Right atrium auricular region (tissue), 2 donors: ENCODE data around the gene SLC2A13. TPM values are rescaled to one million over a fixed set of nuclear protein-coding genes. Genes with fewer than 3 reads are reported as not detected.

Experiments
- DNase-seq: peaks from one replicate; pipeline ENCODE4 v3.0.0-alpha.2; 2019; ENCODE audit warnings: low spot score
- H3K27ac ChIP-seq, 2 donors: fragments of 200-600 bp; sonication (generic); 1 replicate in 1 of 2; 2 replicates in 1 of 2; pipeline ENCODE4 v1.5.1; 2016 to 2019
- H3K27me3 ChIP-seq, 2 donors: fragments of 200-600 bp; sonication (generic); one replicate each; pipeline versions ENCODE4 v1.5.1 to v1.6.0; 2017 to 2019
- H3K36me3 ChIP-seq: fragments of 200-600 bp; sonication (generic); one replicate; pipeline ENCODE4 v1.5.1; 2016
- H3K4me1 ChIP-seq, 2 donors: fragments of 200-600 bp; sonication (generic); one replicate each; pipeline versions ENCODE4 v1.5.1 to v1.6.0; 2017 to 2019
- H3K4me3 ChIP-seq, 2 donors: fragments of 200-600 bp; sonication (generic); 1 replicate in 1 of 2; 2 replicates in 1 of 2; pipeline ENCODE4 v1.5.1; 2017 to 2019; ENCODE audit warnings: mild to moderate bottlenecking in 1 of 2, moderate library complexity in 1 of 2
- H3K9me3 ChIP-seq, 2 donors: fragments of 200-600 bp; sonication (generic); one replicate each; pipeline ENCODE4 v1.5.1; 2019
- CTCF ChIP-seq, 2 donors: fragments of 200-600 bp; sonication (generic); IDR thresholded peaks; one replicate each; pipeline ENCODE4 v1.5.1; 2019; ENCODE audit warnings: antibody characterized with exemption in 2 of 2
- total RNA-seq, 2 donors: library from RNA; depleted of rRNA; stranded (reverse); fragments of >200 nt; gene quantifications; one replicate each; pipeline ENCODE4 v1.1.0, GENCODE V29; 2016

SLC2A13 gene
- total RNA-seq, 2 donors from 2014 or later, result 8.8 to 14.6 TPM

- TF ChIP-seq CTCF (IDR thresholded peaks at IDR 0.05), result no peak
Measured at GRCh38 chr12:39875721-39876120, 230.2 kb downstream of the SLC2A13 start.

GRCh38 chr12:39874785-39875184 is 231.1 kb downstream of the SLC2A13 start:
- DNase-seq, result no peak
- Histone ChIP-seq H3K27me3 (no peaks in the 10 kb centered on the region), H3K4me3 (no peak overlapping the region), H3K4me1 (no peaks in the 10 kb centered on the region), H3K27ac (no peak overlapping the region), H3K9me3 (peaks cover 0 to 12% of the 10 kb centered on the region in 2 donors), H3K36me3 (no peaks in the 10 kb centered on the region)
- no peak for TF ChIP-seq CTCF (IDR thresholded peaks at IDR 0.05)

More at GRCh38 chr12:39875721-39876120, 230.2 kb downstream of the SLC2A13 start:
- Histone ChIP-seq H3K9me3 (peaks cover 0 to 12% of the 10 kb centered on the region in 2 donors), H3K4me3 (no peak overlapping the region), H3K36me3 (no peaks in the 10 kb centered on the region), H3K27me3 (no peaks in the 10 kb centered on the region), H3K27ac (no peak overlapping the region), H3K4me1 (no peaks in the 10 kb centered on the region)
- DNase-seq, result no peak

GRCh38 chr12:39873065-39873464 is 232.8 kb downstream of the SLC2A13 start:
- H3K4me3 ChIP-seq, result no peak overlapping the region
- H3K9me3 ChIP-seq, result peaks cover 0 to under 1% of the 10 kb centered on the region in 2 donors
- no peak for TF ChIP-seq CTCF (IDR thresholded peaks at IDR 0.05)
- no peak overlapping the region for H3K27ac ChIP-seq
- DNase-seq, result no peak
- no peaks in the 10 kb centered on the region for H3K27me3 ChIP-seq
- H3K4me1 ChIP-seq, result no peaks in the 10 kb centered on the region
- H3K36me3 ChIP-seq, result no peaks in the 10 kb centered on the region

- no peak for DNase-seq
- Histone ChIP-seq H3K36me3 (no peaks in the 10 kb centered on the region), H3K27ac (no peak overlapping the region), H3K4me1 (no peaks in the 10 kb centered on the region), H3K4me3 (no peak overlapping the region), H3K9me3 (no peaks in the 10 kb centered on the region), H3K27me3 (no peaks in the 10 kb centered on the region)
- TF ChIP-seq CTCF (IDR thresholded peaks at IDR 0.05), result no peak
Measured at GRCh38 chr12:39872425-39872824, 233.5 kb downstream of the SLC2A13 start.

- TF ChIP-seq CTCF (IDR thresholded peaks at IDR 0.05), result no peak
- Histone ChIP-seq H3K4me3 (no peak overlapping the region), H3K9me3 (no peaks in the 10 kb centered on the region), H3K4me1 (no peaks in the 10 kb centered on the region), H3K36me3 (no peaks in the 10 kb centered on the region), H3K27me3 (no peaks in the 10 kb centered on the region), H3K27ac (no peak overlapping the region)
- no peak for DNase-seq
Measured at GRCh38 chr12:39868328-39868725, 237.6 kb downstream of the SLC2A13 start.

GRCh38 chr12:39867631-39868327 is 238.1 kb downstream of the SLC2A13 start:
- no peak for TF ChIP-seq CTCF (IDR thresholded peaks at IDR 0.05)
- Histone ChIP-seq H3K27me3 (no peaks in the 10 kb centered on the region), H3K4me1 (no peaks in the 10 kb centered on the region), H3K27ac (no peak overlapping the region), H3K36me3 (no peaks in the 10 kb centered on the region), H3K4me3 (no peak overlapping the region), H3K9me3 (no peaks in the 10 kb centered on the region)
- no peak for DNase-seq
